ENCODE data around the gene DCDC2.
A peak's percentile ranks its signal among the peaks of the same experiment; 100 is the strongest.
"Not testable (repeated sequence)": the region's sequence is repeated elsewhere in the genome, so short reads cannot be mapped to it uniquely, and the experiment has no call there.

DCDC2 gene

DNA sequence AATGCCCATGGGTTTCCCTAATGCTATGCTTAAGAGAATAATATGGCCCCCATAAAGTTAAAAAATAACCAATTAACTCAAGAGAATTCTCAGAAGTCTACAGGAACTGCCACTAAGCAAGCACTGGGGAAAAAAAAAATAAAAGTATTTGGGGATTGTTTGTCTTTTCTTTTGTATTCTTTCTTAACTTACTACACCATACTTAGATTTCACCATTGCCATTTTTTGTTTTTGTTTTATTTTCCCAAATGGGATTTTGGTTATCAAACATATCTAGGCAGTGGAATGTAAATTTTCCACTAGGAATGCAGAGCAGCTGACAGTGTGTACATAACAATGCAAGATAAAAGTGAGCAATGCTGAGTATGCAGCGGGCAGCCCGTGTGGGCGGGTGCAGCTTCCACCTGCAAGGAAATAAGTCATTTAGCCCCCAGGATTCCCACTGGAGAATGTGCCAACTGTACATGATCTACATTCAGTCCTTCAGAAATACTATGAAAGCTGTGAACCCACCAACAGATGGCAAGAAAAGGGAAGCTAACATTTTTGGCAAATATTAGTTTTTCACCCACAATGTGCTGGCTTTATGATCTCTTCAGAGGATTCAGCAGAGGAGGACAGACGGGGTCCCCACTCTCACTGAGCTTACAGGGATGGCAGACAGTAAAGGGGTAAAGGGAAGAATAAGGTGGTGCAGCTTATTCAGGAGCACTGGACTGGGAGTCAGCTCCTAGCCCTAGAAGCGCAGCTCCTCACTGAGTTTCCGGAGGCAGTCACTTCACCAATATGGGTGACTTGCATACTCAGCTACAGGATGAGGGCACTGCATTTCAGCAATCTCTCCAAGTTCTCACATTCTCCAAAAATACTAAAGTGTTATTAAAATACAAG is 44.4 kb downstream of the DCDC2 start:
- H3K4me1 ChIP-seq (ENCODE audit: control insufficient read depth, low read depth, low read length): peaks cover 15% of the 10 kb centered on the region
- no peak overlapping the region for H3K9ac ChIP-seq (ENCODE audit: low read length)
- H3K4me3 ChIP-seq (ENCODE audit: low read length): peak overlapping the region; percentile 15
- H3K27ac ChIP-seq (ENCODE audit: low read length): no peak overlapping the region
- H3K9me3 ChIP-seq (ENCODE audit: control insufficient read depth, low read depth, low read length): peaks cover 7% of the 10 kb centered on the region
- no peaks in the 10 kb centered on the region for H3K36me3 ChIP-seq (ENCODE audit: control insufficient read depth, low read depth, low read length)
- H3K27me3 ChIP-seq (ENCODE audit: control insufficient read depth, insufficient read depth, low read length): no peaks in the 10 kb centered on the region

DNA sequence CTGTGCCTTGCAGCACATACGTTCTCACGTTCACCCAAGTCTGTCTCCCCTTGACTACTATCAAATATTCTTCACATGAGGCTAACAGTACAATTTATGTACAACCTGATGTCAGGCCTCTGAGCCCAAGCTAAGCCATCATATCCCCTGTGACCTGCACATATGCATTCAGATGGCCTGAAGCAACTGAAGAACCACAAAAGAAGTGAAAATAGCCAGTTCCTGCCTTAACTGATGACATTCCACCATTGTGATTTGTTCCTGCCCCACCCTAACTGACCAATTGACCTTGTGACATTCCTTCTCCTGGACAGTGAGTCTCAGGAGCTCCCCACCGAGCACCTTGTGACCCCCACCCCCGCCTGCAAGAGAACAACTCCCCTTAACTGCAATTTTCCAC is 46.1 kb downstream of the DCDC2 start:
- H3K27me3 ChIP-seq (ENCODE audit: control insufficient read depth, insufficient read depth, low read length); H3K9ac ChIP-seq (ENCODE audit: low read length); H3K9me3 ChIP-seq (ENCODE audit: control insufficient read depth, low read depth, low read length); H3K4me3 ChIP-seq (ENCODE audit: low read length); H3K27ac ChIP-seq (ENCODE audit: low read length); H3K36me3 ChIP-seq (ENCODE audit: control insufficient read depth, low read depth, low read length): not testable (repeated sequence)
- H3K4me1 ChIP-seq (ENCODE audit: control insufficient read depth, low read depth, low read length): peaks cover 26% of the 10 kb centered on the region

DNA sequence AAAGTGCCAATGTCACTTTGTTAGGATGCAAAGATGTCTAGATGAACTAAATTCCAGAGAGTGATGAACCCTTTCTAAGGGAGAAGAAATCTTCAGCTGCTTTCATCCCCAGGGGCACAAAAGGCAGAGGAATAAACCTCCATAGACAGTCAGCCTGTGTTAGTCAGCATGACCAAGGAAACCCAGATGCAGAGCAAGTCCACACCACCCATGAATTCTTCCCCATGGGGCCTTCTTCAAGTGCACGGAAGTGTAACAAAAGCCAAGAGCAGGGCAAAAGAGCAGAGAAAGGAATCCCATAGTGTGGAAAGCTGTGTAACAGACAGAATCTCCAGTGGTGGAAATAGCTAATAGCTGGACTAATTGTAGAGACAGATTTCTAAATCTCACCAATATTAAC is 50.0 kb downstream of the DCDC2 start:
- Histone ChIP-seq H3K4me1 (ENCODE audit: control insufficient read depth, low read depth, low read length) (peaks cover 15% of the 10 kb centered on the region), H3K4me3 (ENCODE audit: low read length) (no peak overlapping the region), H3K27ac (ENCODE audit: low read length) (no peak overlapping the region), H3K9me3 (ENCODE audit: control insufficient read depth, low read depth, low read length) (peaks cover 7% of the 10 kb centered on the region), H3K27me3 (ENCODE audit: control insufficient read depth, insufficient read depth, low read length) (no peaks in the 10 kb centered on the region), H3K9ac (ENCODE audit: low read length) (no peak overlapping the region), H3K36me3 (ENCODE audit: control insufficient read depth, low read depth, low read length) (no peaks in the 10 kb centered on the region)

DNA sequence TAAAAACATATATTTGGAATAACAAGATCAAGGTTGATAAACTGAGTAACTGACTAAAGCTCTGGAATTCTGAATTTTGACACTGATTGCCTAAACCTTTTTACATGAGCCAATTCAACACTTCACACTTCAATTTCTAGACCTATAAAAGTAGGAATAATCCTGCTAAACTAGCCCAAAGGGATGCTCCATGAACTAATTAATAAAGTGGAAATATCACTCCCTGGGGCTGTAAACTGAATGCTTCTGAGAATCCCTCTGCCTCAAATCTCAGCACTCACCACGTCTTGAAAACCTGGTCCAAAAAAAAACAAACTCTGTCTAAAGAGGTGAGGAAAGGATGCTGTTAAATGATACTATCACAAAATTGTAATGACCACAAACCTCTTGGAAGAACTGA is 50.9 kb downstream of the DCDC2 start:
- H3K9me3 ChIP-seq (ENCODE audit: control insufficient read depth, low read depth, low read length): peaks cover 7% of the 10 kb centered on the region
- H3K27ac ChIP-seq (ENCODE audit: low read length): no peak overlapping the region
- H3K4me1 ChIP-seq (ENCODE audit: control insufficient read depth, low read depth, low read length): peaks cover 11% of the 10 kb centered on the region
- no peak overlapping the region for H3K9ac ChIP-seq (ENCODE audit: low read length)
- no peaks in the 10 kb centered on the region for H3K36me3 ChIP-seq (ENCODE audit: control insufficient read depth, low read depth, low read length)
- H3K27me3 ChIP-seq (ENCODE audit: control insufficient read depth, insufficient read depth, low read length): no peaks in the 10 kb centered on the region
- no peak overlapping the region for H3K4me3 ChIP-seq (ENCODE audit: low read length)

DNA sequence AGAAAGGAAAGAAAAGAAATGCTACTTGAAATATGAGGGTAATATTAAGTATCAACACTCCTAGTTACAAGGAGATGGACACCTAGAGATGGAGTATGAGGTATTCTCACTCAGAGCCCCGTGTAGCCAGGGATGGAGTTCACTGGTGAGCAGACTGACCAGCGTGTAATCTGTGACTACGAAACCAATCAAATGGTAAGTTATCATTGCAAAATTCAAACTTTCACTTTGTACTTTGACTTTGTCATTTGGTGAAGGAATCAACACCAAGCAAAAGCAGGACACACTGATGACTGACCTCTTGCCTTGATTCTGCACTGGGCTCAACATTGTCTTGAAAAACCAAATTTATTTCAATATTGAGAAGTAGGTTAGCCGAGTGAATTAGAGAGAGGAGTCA is 51.8 kb downstream of the DCDC2 start:
- Histone ChIP-seq H3K4me1 (ENCODE audit: control insufficient read depth, low read depth, low read length) (peaks cover 11% of the 10 kb centered on the region), H3K9me3 (ENCODE audit: control insufficient read depth, low read depth, low read length) (peaks cover 3% of the 10 kb centered on the region), H3K36me3 (ENCODE audit: control insufficient read depth, low read depth, low read length) (no peaks in the 10 kb centered on the region), H3K27ac (ENCODE audit: low read length) (no peak overlapping the region), H3K4me3 (ENCODE audit: low read length) (no peak overlapping the region), H3K9ac (ENCODE audit: low read length) (no peak overlapping the region), H3K27me3 (ENCODE audit: control insufficient read depth, insufficient read depth, low read length) (no peaks in the 10 kb centered on the region)

GRCh38 chr6:24296944-24297343 is 60.9 kb downstream of the DCDC2 start:
- Histone ChIP-seq H3K4me1 (ENCODE audit: control insufficient read depth, low read depth, low read length) (no peaks in the 10 kb centered on the region), H3K36me3 (ENCODE audit: control insufficient read depth, low read depth, low read length) (no peaks in the 10 kb centered on the region), H3K27me3 (ENCODE audit: control insufficient read depth, insufficient read depth, low read length) (no peaks in the 10 kb centered on the region), H3K4me3 (ENCODE audit: low read length) (no peak overlapping the region), H3K27ac (ENCODE audit: low read length) (no peak overlapping the region), H3K9ac (ENCODE audit: low read length) (no peak overlapping the region), H3K9me3 (ENCODE audit: control insufficient read depth, low read depth, low read length) (peaks cover 2% of the 10 kb centered on the region)

DNA sequence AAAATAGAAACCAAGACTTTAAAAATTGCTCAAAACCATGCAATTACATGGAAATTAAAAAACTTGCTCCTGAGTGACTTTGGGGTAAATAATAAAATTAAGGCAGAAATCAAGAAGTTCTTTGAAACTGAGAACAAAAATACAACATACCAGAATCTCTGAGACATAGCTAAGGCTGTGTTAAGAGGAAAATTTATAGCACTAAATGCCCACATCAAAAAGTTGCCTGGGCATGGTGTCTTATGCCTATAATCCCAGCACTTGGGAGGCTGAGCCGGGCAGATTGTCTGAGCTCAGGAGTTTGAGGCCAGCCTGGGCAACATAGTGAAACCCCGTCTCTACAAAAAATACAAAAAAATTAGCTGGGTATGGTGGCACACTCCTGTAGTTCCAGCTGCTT is 64.0 kb downstream of the DCDC2 start:
- not testable (repeated sequence) for H3K9ac ChIP-seq (ENCODE audit: low read length); H3K9me3 ChIP-seq (ENCODE audit: control insufficient read depth, low read depth, low read length); H3K27ac ChIP-seq (ENCODE audit: low read length); H3K4me3 ChIP-seq (ENCODE audit: low read length); H3K27me3 ChIP-seq (ENCODE audit: control insufficient read depth, insufficient read depth, low read length); H3K36me3 ChIP-seq (ENCODE audit: control insufficient read depth, low read depth, low read length); H3K4me1 ChIP-seq (ENCODE audit: control insufficient read depth, low read depth, low read length)

DNA sequence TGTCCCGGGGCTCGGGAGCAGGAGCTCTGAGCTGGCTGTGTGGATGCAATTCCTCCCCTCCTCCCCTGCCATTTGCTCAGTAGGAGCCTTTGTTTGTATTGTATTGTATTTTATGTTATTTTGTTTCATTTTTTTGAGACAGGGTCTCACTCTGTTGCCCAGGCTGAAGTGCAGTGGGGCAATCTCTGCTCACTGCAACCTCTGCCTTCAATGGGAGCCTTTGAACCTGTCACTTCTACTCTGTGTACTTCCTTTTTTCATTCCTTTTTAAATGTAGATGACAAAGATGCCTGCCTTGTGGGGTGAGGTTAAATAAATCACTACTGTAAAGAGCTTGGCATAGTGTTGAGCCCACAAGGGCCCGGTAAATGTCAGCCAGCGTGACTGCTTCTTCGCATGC is 70.6 kb downstream of the DCDC2 start:
- H3K4me1 ChIP-seq (ENCODE audit: control insufficient read depth, low read depth, low read length): peaks cover 6% of the 10 kb centered on the region
- H3K9me3 ChIP-seq (ENCODE audit: control insufficient read depth, low read depth, low read length): no peaks in the 10 kb centered on the region
- H3K27ac ChIP-seq (ENCODE audit: low read length): no peak overlapping the region
- no peaks in the 10 kb centered on the region for H3K27me3 ChIP-seq (ENCODE audit: control insufficient read depth, insufficient read depth, low read length)
- no peak overlapping the region for H3K9ac ChIP-seq (ENCODE audit: low read length)
- H3K36me3 ChIP-seq (ENCODE audit: control insufficient read depth, low read depth, low read length): no peaks in the 10 kb centered on the region
- no peak overlapping the region for H3K4me3 ChIP-seq (ENCODE audit: low read length)

DNA sequence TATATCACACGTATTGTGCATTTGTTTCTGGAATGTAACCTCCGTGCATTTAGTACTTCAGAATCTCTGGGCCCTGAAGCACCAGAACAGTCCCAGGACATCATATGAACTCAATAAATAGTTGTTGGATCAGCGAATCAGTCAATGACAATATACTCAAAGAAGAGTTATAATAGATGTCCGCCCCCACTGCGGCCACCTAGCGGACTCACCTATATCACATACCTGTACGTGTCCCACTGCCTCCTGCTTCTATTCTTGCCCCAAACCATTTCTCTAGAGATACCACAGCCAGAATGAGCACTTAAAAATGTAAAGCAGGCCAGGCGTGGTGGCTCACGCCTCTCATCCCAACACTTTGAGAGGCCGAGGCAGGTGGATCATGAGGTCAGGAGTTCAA is 73.9 kb downstream of the DCDC2 start:
- no peaks in the 10 kb centered on the region for H3K27me3 ChIP-seq (ENCODE audit: control insufficient read depth, insufficient read depth, low read length)
- H3K36me3 ChIP-seq (ENCODE audit: control insufficient read depth, low read depth, low read length): no peaks in the 10 kb centered on the region
- no peak overlapping the region for H3K4me3 ChIP-seq (ENCODE audit: low read length)
- no peak overlapping the region for H3K27ac ChIP-seq (ENCODE audit: low read length)
- H3K4me1 ChIP-seq (ENCODE audit: control insufficient read depth, low read depth, low read length): peaks cover 6% of the 10 kb centered on the region
- no peak overlapping the region for H3K9ac ChIP-seq (ENCODE audit: low read length)
- H3K9me3 ChIP-seq (ENCODE audit: control insufficient read depth, low read depth, low read length): no peaks in the 10 kb centered on the region

GRCh38 chr6:24283043-24283985 is 74.5 kb downstream of the DCDC2 start:
- no peaks in the 10 kb centered on the region for H3K36me3 ChIP-seq (ENCODE audit: control insufficient read depth, low read depth, low read length)
- peak overlapping the region; percentile 50 for H3K4me3 ChIP-seq (ENCODE audit: low read length)
- peaks cover 6% of the 10 kb centered on the region for H3K4me1 ChIP-seq (ENCODE audit: control insufficient read depth, low read depth, low read length)
- H3K9ac ChIP-seq (ENCODE audit: low read length): no peak overlapping the region
- H3K27ac ChIP-seq (ENCODE audit: low read length): no peak overlapping the region
- no peaks in the 10 kb centered on the region for H3K27me3 ChIP-seq (ENCODE audit: control insufficient read depth, insufficient read depth, low read length)
- H3K9me3 ChIP-seq (ENCODE audit: control insufficient read depth, low read depth, low read length): no peaks in the 10 kb centered on the region

DNA sequence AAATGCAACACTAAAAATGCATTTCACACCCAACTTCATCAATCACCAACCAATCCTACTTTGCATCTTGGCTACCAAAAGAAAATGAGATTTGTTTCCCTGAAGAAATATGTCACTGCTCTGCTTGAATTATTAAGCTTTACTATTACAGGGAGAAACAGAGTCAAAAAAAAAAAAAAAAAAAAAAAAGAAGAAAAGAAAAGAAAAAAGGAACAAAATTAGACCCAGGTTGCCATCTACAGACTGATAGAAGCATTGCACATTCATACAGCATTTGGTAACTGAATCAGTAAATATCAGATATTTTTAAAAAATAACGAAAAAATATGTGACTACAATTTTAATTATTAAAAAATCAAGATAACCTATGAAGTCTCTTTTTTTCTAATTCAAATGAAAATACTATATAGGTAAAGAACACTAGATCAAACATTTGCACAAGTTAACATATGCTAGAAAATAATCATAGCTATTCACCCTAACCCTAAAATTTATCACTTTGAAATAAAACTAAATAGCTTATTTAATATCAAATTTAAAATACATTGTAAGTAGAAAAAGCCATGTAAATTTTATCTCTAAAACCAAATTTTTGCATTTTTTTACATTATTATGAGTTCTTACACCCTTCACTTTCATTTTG is 83.3 kb downstream of the DCDC2 start:
- H3K9ac ChIP-seq (ENCODE audit: low read length): no peak overlapping the region
- no peaks in the 10 kb centered on the region for H3K36me3 ChIP-seq (ENCODE audit: control insufficient read depth, low read depth, low read length)
- no peak overlapping the region for H3K4me3 ChIP-seq (ENCODE audit: low read length)
- H3K4me1 ChIP-seq (ENCODE audit: control insufficient read depth, low read depth, low read length): peaks cover 3% of the 10 kb centered on the region
- no peaks in the 10 kb centered on the region for H3K27me3 ChIP-seq (ENCODE audit: control insufficient read depth, insufficient read depth, low read length)
- no peak overlapping the region for H3K27ac ChIP-seq (ENCODE audit: low read length)
- H3K9me3 ChIP-seq (ENCODE audit: control insufficient read depth, low read depth, low read length): no peaks in the 10 kb centered on the region

Measured in iPS-18a (cell line).